NCI-H2196 (cell line): ENCODE measurements around the gene SEMA3C.

ENCODE experiments used
- DNase-seq: peaks from one replicate; lab custom pipeline; 2025; ENCODE audit not compliant: unreplicated experiment; lab: John Stamatoyannopoulos, UW

SEMA3C gene

DNA sequence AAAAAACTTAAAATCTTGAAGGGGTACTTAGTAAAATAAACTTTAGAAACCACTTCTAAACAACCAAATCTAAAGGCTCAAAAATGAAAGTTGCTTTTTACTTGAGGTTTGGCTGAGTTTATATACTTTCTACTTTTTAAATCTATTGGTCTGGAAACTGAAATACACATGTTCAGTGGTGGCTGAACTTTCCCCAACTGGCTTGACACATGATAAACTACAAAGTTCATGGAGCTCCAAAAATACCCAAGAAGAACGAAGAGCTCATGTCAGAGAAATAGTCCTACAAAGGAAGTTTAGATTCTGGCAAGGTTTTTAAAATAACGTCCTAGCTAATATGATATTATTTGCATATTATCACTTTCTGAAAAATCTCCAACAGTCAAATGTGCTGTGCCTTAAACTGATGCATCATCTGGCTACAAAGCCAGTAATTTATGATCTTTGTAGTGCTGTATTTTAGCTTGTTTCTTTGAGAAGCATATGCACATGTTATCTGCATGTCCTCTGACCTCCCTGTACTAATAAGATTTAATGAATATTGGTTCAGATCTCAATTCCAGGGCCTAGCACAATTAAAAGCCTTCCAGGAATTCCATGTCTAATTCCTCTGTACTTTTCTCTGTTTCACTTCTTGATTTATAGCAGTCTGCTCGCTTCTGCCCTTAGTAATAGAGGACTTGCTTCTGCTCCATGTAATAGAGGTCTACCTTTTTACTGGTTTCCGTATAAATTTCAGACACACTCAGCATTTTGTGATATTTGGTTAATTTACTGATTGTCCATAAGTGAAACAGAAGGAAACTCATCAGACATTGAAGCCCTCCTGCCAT lies 28.2 kb downstream of the SEMA3C start:
- DNase-seq, result no peak

GRCh38 chr7:80889525-80889924 lies 29.3 kb downstream of the SEMA3C start:
- no peak for DNase-seq

GRCh38 chr7:80885757-80886156 lies 33.1 kb downstream of the SEMA3C start:
- DNase-seq, result no peak

- DNase-seq, result no peak
Observed at GRCh38 chr7:80884511-80885195, 34.2 kb downstream of the SEMA3C start.

DNA sequence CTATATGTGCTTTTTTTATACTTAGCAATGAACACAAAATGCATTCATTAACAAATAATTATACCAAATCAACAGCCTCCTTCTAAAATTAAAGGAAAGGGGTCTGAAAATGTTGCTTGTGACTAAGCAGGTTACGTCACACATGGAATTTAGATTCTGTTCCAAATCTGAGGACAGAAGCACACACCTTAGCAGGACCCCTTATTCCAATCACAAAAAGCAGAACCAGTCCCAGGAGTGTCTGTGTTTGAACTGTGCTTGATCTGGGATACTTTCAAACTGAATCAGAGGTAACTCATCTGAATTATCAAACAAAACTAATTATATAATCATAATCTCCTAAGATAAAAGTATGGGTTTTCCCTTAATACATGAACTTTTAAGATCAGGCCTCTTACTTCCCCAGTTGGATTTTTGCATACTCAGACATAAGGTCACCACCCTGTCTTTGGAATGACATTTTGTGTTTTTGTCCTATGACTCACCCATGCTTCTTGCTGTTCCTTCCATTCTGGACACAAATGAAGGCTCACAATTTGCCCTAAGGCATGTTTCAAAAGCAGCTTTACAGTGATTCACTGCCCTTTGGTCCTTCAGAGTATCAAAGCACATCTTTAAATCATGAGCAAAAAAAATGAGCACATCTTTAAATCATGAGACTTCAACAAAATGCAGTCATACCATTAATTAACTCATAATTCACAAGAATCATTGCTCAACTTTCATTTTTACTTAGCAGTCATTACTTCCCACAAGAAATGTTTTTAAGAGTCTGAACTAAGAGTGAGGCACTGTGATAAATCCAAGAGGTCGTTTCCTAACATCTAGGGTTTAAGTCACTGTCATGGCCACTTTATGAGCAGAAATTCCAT lies 35.5 kb downstream of the SEMA3C start:
- no peak for DNase-seq

GRCh38 chr7:80882213-80882801 lies 36.5 kb downstream of the SEMA3C start:
- no peak for DNase-seq

GRCh38 chr7:80881351-80881900 lies 37.4 kb downstream of the SEMA3C start:
- no peak for DNase-seq

- no peak for DNase-seq
Observed at GRCh38 chr7:80879849-80880248, 39.0 kb downstream of the SEMA3C start.

DNA sequence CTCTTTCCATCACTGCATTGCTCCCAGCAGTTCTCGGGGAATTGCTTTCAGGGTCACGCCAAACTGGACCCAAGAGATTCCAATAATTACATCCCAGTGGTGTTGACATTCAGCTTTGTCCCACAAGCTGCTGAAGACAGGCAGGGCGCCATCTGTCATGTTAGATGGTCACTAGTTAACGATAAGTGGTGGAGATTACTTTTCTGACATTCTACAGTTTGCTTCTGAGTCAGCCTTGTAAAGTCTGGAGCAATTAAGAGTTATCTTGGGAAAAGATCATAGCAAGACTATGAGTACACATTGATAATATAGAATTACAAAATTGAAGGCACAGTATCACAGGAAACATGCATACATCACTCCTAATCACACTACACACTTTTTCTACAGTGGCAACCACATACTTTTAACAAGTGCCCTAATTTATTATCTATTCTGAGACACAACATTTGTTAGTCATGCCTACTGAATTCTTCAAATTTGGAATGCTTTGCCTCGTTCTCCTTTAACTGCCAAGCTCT lies 41.9 kb downstream of the SEMA3C start:
- no peak for DNase-seq

- DNase-seq, result no peak
Observed at GRCh38 chr7:80875537-80876120, 43.2 kb downstream of the SEMA3C start.

DNA sequence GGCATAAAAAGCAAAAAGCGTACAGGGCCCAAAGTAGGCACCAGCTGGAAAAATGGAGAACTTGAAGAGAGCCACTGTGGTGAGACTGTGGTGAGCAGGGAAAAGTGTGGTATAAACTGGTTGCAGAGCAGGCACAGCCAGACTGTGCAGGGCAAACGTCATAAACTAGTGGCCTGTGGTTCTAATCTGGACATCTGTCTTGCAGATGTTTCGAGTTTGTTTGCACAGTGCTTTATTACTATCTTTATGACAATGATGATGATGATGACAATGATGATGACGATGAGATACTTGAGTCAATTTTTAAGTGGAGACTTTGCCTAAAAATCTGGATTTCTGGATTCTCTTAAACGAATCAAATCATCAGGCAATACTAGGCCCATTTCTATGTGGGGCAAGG lies 45.7 kb downstream of the SEMA3C start:
- DNase-seq, result no peak

GRCh38 chr7:80871228-80871627 lies 47.6 kb downstream of the SEMA3C start:
- no peak for DNase-seq

DNA sequence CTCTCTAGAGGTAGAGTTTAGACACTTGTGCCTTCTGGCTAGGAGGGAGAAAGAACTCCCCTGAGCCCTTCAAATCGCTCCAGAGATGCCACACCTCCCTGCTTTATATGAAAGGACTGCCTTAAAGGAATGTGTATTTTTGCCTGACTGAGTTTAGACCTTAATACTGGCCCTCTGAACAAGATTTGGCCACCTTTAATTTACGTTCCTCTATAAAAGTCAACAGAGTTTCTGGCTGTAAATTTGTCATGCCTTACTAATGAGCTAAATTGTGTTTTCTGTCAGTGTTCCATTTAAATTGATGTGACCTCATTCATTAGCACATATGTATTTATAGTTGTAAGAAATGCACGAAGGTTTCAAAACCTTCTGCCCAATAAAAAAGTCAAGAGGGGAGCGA lies 48.0 kb downstream of the SEMA3C start:
- no peak for DNase-seq

- DNase-seq, result no peak
Observed at GRCh38 chr7:80869821-80870751, 48.8 kb downstream of the SEMA3C start.

- no peak for DNase-seq
Observed at GRCh38 chr7:80869106-80869784, 49.6 kb downstream of the SEMA3C start.

GRCh38 chr7:80868566-80868965 lies 50.3 kb downstream of the SEMA3C start:
- DNase-seq, result no peak

DNA sequence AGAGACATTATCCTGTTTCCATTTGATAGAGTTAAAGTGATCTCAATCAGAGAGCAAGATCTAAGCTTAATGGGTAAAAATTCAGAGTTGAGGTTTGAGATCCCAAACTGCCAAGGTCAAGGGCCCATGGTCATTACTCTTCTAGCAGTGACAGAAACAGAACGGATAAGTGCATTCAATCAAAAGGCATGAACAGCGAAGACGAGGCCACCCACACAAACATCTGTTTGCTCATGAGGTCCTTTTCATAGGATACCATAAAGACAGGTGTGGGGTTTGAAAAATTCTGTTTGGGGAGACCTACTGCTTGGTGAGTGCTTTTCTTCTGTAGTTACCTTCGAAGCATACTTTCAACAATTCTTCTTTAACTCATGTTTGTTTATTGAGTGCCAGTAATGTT lies 58.3 kb downstream of the SEMA3C start:
- DNase-seq, result no peak

DNA sequence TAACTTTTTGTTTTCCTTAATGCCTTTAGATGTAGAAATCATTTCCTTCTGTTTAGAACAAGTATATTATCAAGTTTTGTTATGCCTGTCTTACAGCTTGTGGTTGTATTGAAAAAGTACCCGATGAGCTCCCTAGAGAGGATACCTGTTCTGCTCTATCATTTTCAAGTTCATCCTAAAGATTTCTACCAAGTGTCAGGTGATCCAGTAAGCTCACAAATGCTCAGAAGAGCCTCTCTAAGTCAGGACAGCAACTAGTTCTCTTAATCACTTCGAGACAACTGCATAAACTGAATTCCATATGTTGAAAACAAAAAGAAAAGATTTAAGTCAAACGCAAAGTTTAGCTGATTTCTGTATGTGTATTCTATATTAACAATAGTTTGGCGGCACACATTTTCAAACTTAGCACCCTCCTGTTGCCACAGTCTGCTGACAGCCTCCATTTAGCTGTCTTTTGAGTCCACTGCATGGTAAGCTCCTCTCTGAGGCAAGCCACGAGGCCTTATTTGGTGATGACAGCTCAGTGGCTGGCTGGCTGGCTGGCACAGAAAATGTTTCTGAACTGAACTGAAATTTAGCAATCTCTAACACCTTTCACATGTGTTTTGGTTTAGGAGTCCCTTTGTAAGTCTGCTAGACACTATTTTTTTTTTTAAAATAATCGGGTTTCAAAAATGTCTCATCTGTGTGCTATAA lies 59.4 kb downstream of the SEMA3C start:
- DNase-seq, result no peak
